Gastroesophageal sphincter (tissue), 4 donors: ENCODE measurements around the gene LY86. TPM values are rescaled to one million over a fixed set of nuclear protein-coding genes. Genes with fewer than 3 reads are reported as not detected.

Source experiments
- ATAC-seq: fragments of 150-250 bp; one replicate; pipeline ENCODE4 v1.9.1; 2016; ENCODE audit warnings: mild to moderate bottlenecking, moderate library complexity
- H3K27ac ChIP-seq, 4 donors: fragments of 200-600 bp; sonication (generic) in 3 of 4; 1 replicate in 3 of 4; 2 replicates in 1 of 4; pipeline ENCODE4 v1.5.1; 2016 to 2019
- H3K27me3 ChIP-seq: fragments of 200-600 bp; sonication (generic); one replicate; pipeline ENCODE4 v1.5.1; 2019
- H3K36me3 ChIP-seq, 2 donors: fragments of 200-600 bp; sonication (generic); one replicate each; pipeline ENCODE4 v1.5.1; 2019; ENCODE audit warnings: control low read depth in 1 of 2
- H3K4me1 ChIP-seq, 3 donors: fragments of 200-600 bp; sonication (generic); 1 replicate in 2 of 3; 2 replicates in 1 of 3; pipeline ENCODE4 v1.5.1; 2016 to 2019; ENCODE audit warnings: control low read depth in 2 of 3
- H3K4me3 ChIP-seq, 2 donors: fragments of 200-600 bp; sonication (generic); one replicate each; pipeline ENCODE4 v1.5.1; 2019; ENCODE audit warnings: mild to moderate bottlenecking in 1 of 2, moderate library complexity in 1 of 2
- H3K9me3 ChIP-seq, 3 donors: fragments of 200-600 bp; sonication (generic); one replicate each; pipeline ENCODE4 v1.5.1; 2017 to 2019; ENCODE audit warnings: control low read depth in 2 of 3
- EP300 ChIP-seq: sonication (generic); formaldehyde crosslinking; IDR thresholded peaks from one replicate; pipeline ENCODE4 v1.6.1; 2017; ENCODE audit warnings: antibody characterized with exemption, mild to moderate bottlenecking
- POLR2A ChIP-seq, 2 donors: fragments of 450-650 bp; IDR thresholded peaks; one replicate each; pipeline ENCODE4 v1.6.1; 2017; ENCODE audit warnings: antibody characterized with exemption in 2 of 2, mild to moderate bottlenecking in 2 of 2, moderate library complexity in 1 of 2
- POLR2AphosphoS5 ChIP-seq: sonication (generic); formaldehyde crosslinking; IDR thresholded peaks from one replicate; pipeline ENCODE4 v1.6.1; 2017; ENCODE audit warnings: antibody characterized with exemption
- WGBS, 2 donors: methylation state at CpG; one replicate each; pipeline ENCODE4 v1.1.5; 2018; ENCODE audit warnings: low coverage in 1 of 2; 5-methylcytosine and 5-hydroxymethylcytosine counted together
- total RNA-seq, 4 donors: library from RNA; depleted of rRNA; stranded (reverse); fragments of >200 nt; gene quantifications; one replicate each; pipeline ENCODE4 v1.1.0, GENCODE V29; 2016
- TF ChIP-seq, protein P1 (sequence below), 4 experiments: fragments of 200-600 bp in 2 of 4; fragments of 450-650 bp in 2 of 4; sonication (generic) in 1 of 4; IDR thresholded peaks; one replicate each; pipeline ENCODE4 v1.5.1; 2017 to 2019; ENCODE audit warnings: antibody characterized with exemption in 4 of 4, mild to moderate bottlenecking in 2 of 4, moderate library complexity in 2 of 4

LY86 gene
- total RNA-seq, 4 donors from 2014 or later: 2.2 to 3.9 (median 3.9) TPM; not detected in 1

DNA sequence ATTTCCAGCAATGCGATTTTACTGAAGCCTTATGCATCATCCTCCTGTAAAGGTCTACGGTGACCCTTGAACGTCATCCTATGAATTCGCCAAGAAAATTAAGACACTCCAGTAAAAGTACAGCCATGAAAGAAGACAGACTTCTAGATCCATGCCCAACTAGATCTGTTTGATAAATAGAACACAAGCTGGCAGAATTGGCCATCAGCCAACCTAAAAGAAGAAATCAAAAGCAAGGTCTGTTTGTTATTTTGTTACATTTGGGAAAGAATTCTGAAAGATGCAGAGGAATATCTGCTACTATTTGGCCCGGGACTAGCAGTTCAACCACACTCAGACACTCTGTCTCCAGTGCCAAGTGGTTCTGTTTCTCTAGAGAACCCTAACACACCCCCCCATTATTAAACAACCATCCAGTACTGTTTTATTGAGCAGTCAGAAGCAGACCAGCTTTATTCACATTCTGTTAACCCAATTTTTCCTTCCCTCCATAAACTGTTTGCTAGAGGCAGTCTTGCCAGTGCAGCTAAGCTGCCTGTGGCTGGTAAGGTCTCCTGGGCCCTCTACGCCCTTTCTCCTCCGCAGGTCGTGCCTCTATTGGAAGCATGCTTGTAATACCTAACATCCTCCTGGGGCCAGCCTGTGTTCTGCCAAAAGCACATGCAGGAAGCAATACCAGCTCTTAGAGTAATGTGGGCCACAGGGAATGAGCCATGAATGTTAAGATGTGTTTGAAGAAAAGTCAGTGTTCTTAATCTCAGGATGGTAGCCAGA lies 30.7 kb downstream of the LY86 start:
- 68 to 69% methylated on average over 4 to 6 of the region's 8 CpGs for WGBS, 2 donors
- H3K9me3 ChIP-seq: no peaks in the 10 kb centered on the region
- no peak overlapping the region for H3K27ac ChIP-seq
- no peaks in the 10 kb centered on the region for H3K36me3 ChIP-seq
- TF ChIP-seq POLR2A (IDR thresholded peaks at IDR 0.05) (no peak), POLR2AphosphoS5 (no peak), EP300 (no peak)
- TF ChIP-seq, protein P1, sequence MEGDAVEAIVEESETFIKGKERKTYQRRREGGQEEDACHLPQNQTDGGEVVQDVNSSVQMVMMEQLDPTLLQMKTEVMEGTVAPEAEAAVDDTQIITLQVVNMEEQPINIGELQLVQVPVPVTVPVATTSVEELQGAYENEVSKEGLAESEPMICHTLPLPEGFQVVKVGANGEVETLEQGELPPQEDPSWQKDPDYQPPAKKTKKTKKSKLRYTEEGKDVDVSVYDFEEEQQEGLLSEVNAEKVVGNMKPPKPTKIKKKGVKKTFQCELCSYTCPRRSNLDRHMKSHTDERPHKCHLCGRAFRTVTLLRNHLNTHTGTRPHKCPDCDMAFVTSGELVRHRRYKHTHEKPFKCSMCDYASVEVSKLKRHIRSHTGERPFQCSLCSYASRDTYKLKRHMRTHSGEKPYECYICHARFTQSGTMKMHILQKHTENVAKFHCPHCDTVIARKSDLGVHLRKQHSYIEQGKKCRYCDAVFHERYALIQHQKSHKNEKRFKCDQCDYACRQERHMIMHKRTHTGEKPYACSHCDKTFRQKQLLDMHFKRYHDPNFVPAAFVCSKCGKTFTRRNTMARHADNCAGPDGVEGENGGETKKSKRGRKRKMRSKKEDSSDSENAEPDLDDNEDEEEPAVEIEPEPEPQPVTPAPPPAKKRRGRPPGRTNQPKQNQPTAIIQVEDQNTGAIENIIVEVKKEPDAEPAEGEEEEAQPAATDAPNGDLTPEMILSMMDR (IDR thresholded peaks at IDR 0.05): no peak
- no peak for ATAC-seq
- peaks cover 11% of the 10 kb centered on the region for H3K27me3 ChIP-seq
- H3K4me1 ChIP-seq: no peaks in the 10 kb centered on the region
- no peak overlapping the region for H3K4me3 ChIP-seq

DNA sequence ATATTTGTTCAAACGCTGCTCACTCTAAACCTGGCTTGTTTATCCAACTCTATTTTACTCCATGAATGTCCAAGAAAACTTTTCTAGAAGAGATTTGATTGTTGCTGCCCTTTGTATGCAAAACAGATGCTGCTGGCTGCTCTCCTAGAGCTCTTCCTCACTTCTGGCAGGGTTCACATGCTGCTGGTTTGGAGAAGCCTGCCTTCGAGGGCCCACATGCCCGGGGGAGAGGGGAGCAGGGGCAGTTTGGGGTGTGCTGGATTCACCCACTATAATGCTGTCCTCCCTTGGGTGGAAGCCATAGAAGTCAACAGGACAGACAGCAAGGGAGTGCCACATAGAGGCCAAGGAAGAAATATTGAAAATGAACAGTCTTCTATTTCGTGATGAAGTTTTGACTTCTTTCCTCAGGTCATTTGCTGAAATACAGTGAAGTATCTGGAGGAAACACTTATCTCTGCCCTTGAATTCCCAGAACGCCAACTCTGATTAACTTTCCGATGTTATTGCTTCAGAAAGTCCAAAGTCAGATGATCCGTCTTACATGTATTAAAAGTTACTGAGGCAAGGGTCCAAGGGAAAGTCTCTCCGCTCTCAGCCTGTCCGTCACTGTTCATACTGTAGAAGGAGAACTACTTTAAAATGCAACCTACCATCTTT lies 32.4 kb downstream of the LY86 start:
- Histone ChIP-seq H3K4me1 (no peaks in the 10 kb centered on the region), H3K36me3 (no peaks in the 10 kb centered on the region), H3K4me3 (no peak overlapping the region), H3K9me3 (no peaks in the 10 kb centered on the region), H3K27me3 (peaks cover 11% of the 10 kb centered on the region), H3K27ac (no peak overlapping the region)
- ATAC-seq: no peak
- WGBS, 2 donors: 63 to 68% methylated on average over 5 to 7 of the region's 9 CpGs
- TF ChIP-seq POLR2A (IDR thresholded peaks at IDR 0.05) (no peak), POLR2AphosphoS5 (no peak), EP300 (no peak)
- TF ChIP-seq, protein P1 (IDR thresholded peaks at IDR 0.05): no peak

DNA sequence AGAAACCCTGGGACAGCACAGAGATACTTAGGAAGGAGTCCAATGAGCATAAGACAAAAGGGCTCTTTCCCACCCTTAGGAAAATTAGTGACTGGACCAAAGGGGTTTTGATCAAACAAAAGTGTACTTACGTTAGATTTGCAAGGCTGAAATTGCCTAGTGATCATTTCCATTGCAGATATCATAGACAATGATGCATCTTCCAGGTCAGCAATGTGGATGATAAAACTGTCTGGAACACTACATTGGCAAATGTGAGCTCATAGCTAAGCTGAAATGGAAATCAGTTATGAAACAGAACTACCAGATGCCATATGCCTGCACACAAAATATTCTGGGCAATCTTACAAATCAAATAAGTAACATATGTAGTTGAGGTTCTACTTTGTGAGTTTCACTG lies 34.0 kb downstream of the LY86 start:
- TF ChIP-seq, protein P1 (IDR thresholded peaks at IDR 0.05): no peak
- TF ChIP-seq EP300 (no peak), POLR2A (IDR thresholded peaks at IDR 0.05) (no peak), POLR2AphosphoS5 (no peak)
- no peak for ATAC-seq

DNA sequence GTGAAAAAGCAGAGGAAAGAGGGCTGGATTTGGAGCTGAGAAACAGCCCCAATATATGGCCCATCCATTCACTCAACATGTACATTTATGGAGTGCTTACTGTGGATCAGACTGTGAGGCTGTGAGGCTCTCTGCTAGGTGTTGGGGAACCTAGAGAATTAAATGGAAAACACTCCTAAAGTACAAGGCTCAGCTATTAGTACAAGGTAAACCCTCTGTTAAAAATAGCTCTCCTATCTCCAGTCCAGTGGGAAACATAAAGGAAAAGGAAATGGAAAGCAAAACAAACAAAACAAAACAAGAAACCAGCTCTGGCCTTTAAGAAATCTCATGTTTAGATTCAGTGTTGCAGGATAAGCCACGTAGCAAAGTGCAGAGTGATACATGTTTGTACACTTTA lies 35.0 kb downstream of the LY86 start:
- no peak for ATAC-seq
- H3K9me3 ChIP-seq: no peaks in the 10 kb centered on the region
- H3K27me3 ChIP-seq: peaks cover 11% of the 10 kb centered on the region
- no peak overlapping the region for H3K27ac ChIP-seq
- H3K4me1 ChIP-seq: no peaks in the 10 kb centered on the region
- TF ChIP-seq POLR2A (IDR thresholded peaks at IDR 0.05) (no peak), POLR2AphosphoS5 (no peak), EP300 (no peak)
- TF ChIP-seq, protein P1 (IDR thresholded peaks at IDR 0.05): no peak
- WGBS, 2 donors: 47% methylated on average over 1 of the region's 1 CpG; no CpG with 5 or more reads in 1 of the 2 donors
- H3K4me3 ChIP-seq: no peak overlapping the region
- H3K36me3 ChIP-seq: no peaks in the 10 kb centered on the region

More for the DNA sequence above, 34.0 kb downstream of the LY86 start:
- Histone ChIP-seq H3K36me3 (no peaks in the 10 kb centered on the region), H3K9me3 (no peaks in the 10 kb centered on the region), H3K27ac (no peak overlapping the region), H3K4me3 (no peak overlapping the region), H3K27me3 (peaks cover 11% of the 10 kb centered on the region), H3K4me1 (no peaks in the 10 kb centered on the region)
- WGBS, 2 donors: 67 to 83% methylated on average over 1 of the region's 1 CpG
